ENCODE results near the gene CDIP1. TPM values are rescaled to one million over a fixed set of nuclear protein-coding genes. Genes with fewer than 3 reads are reported as not detected.

CDIP1 gene
- total RNA-seq, 1 experiment from 2014 or later: 49.7 TPM

- H4K5ac ChIP-seq (ENCODE audit: insufficient read length, low read depth, low read length): no peak overlapping the region
- H4K91ac ChIP-seq (ENCODE audit: insufficient read length, low read depth, low read length): no peak overlapping the region
- no peak overlapping the region; the same call in 1 of the 2 replicates for H3K14ac ChIP-seq (ENCODE audit: insufficient read depth, low read length)
- peaks cover 7% of the 10 kb centered on the region for H3K23me2 ChIP-seq (ENCODE audit: insufficient read length, low read depth, low read length, poor library complexity, severe bottlenecking)
- H2BK15ac ChIP-seq (ENCODE audit: low read depth, low read length): no peak overlapping the region
- no peaks in the 10 kb centered on the region; the same call in 1 of the 2 replicates for H3K4me1 ChIP-seq (ENCODE audit: insufficient read depth, low read length)
- TF ChIP-seq CTCF (conservative IDR thresholded peaks at IDR 0.05): no peak
- H3K79me1 ChIP-seq (ENCODE audit: insufficient read depth, low read depth, low read length, poor library complexity, severe bottlenecking): no peaks in the 10 kb centered on the region
- peak overlapping the region in 2 of 3 experiments; percentile 59 to 71; a peak in 4 of 7 replicates for H3K27ac Mint-ChIP-seq
- H4K20me1 ChIP-seq (ENCODE audit: control insufficient read depth, insufficient read depth, insufficient read length): no peaks in the 10 kb centered on the region
- H2BK20ac ChIP-seq (ENCODE audit: low read depth, low read length, poor library complexity, severe bottlenecking): no peak overlapping the region
- H3K4me2 ChIP-seq (ENCODE audit: insufficient read depth, insufficient read length, low read length): no peak overlapping the region
- H2AFZ ChIP-seq (ENCODE audit: low read length): no peak overlapping the region
- H2AK5ac ChIP-seq (ENCODE audit: insufficient read length, low read length): no peak overlapping the region
- peaks cover 36 to 44% (median 38%) of the 10 kb centered on the region in 3 experiments for H3K36me3 Mint-ChIP-seq (ENCODE audit: insufficient read depth in 1 of 3, low read depth in 3 of 3)
- H3K27me3 Mint-ChIP-seq (ENCODE audit: low read depth): peaks cover 25% of the 10 kb centered on the region
- H3K23ac ChIP-seq (ENCODE audit: insufficient read length, low read depth, low read length): no peak overlapping the region
- no peak overlapping the region for H3K9ac ChIP-seq (ENCODE audit: extremely low read depth, insufficient read length, low read length)
- H3K9me3 ChIP-seq (ENCODE audit: control insufficient read depth, low read depth, low read length): peaks cover 5% of the 10 kb centered on the region
- no peak overlapping the region for H2BK12ac ChIP-seq (ENCODE audit: insufficient read length, low read depth, low read length)
- peaks cover 2% of the 10 kb centered on the region; the same call in 1 of the 2 replicates for H3K79me2 ChIP-seq (ENCODE audit: insufficient read depth, low read length)
- no CpG with 5 or more reads among the region's 7 CpGs for WGBS (ENCODE audit: extremely low coverage, insufficient read length, low lambda C conversion rate)
- peak overlapping the region in 1 of 2 experiments; percentile 28; a peak in 1 of 5 replicates for H3K4me3 Mint-ChIP-seq
- H2BK5ac ChIP-seq (ENCODE audit: insufficient read length, low read length): no peak overlapping the region
- no peak overlapping the region for H3K56ac ChIP-seq (ENCODE audit: insufficient read length, low read depth, low read length)
- H2BK120ac ChIP-seq (ENCODE audit: low read depth, low read length, poor library complexity, severe bottlenecking): no peak overlapping the region
- no peaks in the 10 kb centered on the region; the same call in 1 of the 2 replicates for H3K27me3 ChIP-seq (ENCODE audit: insufficient read depth, low read length)
- H3K27ac ChIP-seq (ENCODE audit: insufficient read length, low read depth, low read length): no peak overlapping the region
- no peak for DNase-seq
- H4K8ac ChIP-seq (replicated peaks; ENCODE audit: insufficient read length, low read depth, low read length): no peak overlapping the region
- peaks cover 16 to 19% of the 10 kb centered on the region in 2 experiments for H3K9me3 Mint-ChIP-seq
- H3K4me1 Mint-ChIP-seq: peaks cover 27 to 29% of the 10 kb centered on the region in 2 experiments
- H3T11ph ChIP-seq (ENCODE audit: low read length): no peak overlapping the region
- no peak overlapping the region for H3K4ac ChIP-seq (ENCODE audit: low read depth, low read length)
- no peak overlapping the region for H3K18ac ChIP-seq (ENCODE audit: insufficient read length, low read depth, low read length)
Observed at GRCh38 chr16:4535627-4536108, 2.9 kb downstream of the CDIP1 start.
